ENCODE measurements around the gene NBPF1. TPM values are rescaled to one million over a fixed set of nuclear protein-coding genes. Genes with fewer than 3 reads are reported as not detected.

Gene NBPF1
- total and polyA plus RNA-seq, 2 donors (not counting 3 experiments of a cell fraction or from before 2014, with no cell fraction given): 23.0 to 58.4 TPM

DNA sequence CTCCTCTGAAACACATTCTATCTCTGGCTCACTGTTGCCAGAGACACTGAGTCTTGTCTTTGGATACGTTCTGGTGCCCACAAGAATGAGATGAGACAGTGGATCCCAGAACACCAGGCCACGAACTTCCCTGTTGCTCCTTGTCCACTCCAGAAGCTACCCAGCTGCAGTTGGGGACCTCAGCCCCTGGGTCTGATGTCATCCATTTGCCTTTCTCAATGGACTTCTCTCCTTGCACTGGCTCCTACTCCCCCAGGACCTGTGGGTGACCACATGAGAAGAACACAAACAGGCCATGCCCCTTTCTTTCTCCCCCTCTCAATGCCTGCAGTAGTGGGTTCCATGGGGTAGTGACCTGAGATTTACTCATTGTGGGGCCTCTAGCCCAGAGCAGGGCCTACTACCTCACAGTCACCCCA is 5.9 kb downstream of the NBPF1 start:
- H3K79me2 ChIP-seq (ENCODE audit: control insufficient read depth, insufficient read depth, low read length): peaks cover 4% of the 10 kb centered on the region
- no peak overlapping the region for H2AFZ ChIP-seq (ENCODE audit: low read depth, low read length)
- H3K36me3 ChIP-seq (ENCODE audit: control insufficient read depth in 2 of 2, extremely low read depth in 1 of 2, insufficient read depth in 2 of 2, low read length in 2 of 2): peaks cover 9 to 19% of the 10 kb centered on the region in 2 experiments
- H3K9me3 ChIP-seq (replicated peaks; ENCODE audit: control insufficient read depth, insufficient read depth, low read length): no peaks in the 10 kb centered on the region
- POLR2A ChIA-PET: no interaction called here
- H3K27me3 ChIP-seq (ENCODE audit: control insufficient read depth in 2 of 2, insufficient read depth in 2 of 2, low read length in 2 of 2): no peaks in the 10 kb centered on the region
- intact Hi-C loops (cut with micrococcal nuclease): no loop called here
- no peak overlapping the region for H3K4me3 ChIP-seq (replicated peaks in 1 of 3; ENCODE audit: insufficient read depth in 1 of 3, low read depth in 1 of 3, low read length in 3 of 3)
- peaks cover 5% of the 10 kb centered on the region for H3K4me1 ChIP-seq (ENCODE audit: control insufficient read depth, extremely low read depth, insufficient read depth, low read length)
- DNase-seq (ENCODE audit: low read depth, low spot score) (no peak), FAIRE-seq (no peak)
- no peak overlapping the region for H3K4me2 ChIP-seq (ENCODE audit: insufficient read depth, low read length)
- dilution Hi-C loops (cut with MboI; ENCODE audit: extremely low pct_ligation_motif_present, low sequenced_read_pairs): no loop called here
- TF ChIP-seq, protein P1, sequence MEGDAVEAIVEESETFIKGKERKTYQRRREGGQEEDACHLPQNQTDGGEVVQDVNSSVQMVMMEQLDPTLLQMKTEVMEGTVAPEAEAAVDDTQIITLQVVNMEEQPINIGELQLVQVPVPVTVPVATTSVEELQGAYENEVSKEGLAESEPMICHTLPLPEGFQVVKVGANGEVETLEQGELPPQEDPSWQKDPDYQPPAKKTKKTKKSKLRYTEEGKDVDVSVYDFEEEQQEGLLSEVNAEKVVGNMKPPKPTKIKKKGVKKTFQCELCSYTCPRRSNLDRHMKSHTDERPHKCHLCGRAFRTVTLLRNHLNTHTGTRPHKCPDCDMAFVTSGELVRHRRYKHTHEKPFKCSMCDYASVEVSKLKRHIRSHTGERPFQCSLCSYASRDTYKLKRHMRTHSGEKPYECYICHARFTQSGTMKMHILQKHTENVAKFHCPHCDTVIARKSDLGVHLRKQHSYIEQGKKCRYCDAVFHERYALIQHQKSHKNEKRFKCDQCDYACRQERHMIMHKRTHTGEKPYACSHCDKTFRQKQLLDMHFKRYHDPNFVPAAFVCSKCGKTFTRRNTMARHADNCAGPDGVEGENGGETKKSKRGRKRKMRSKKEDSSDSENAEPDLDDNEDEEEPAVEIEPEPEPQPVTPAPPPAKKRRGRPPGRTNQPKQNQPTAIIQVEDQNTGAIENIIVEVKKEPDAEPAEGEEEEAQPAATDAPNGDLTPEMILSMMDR (IDR thresholded peaks at IDR 0.05; ENCODE audit: extremely low read depth in 1 of 2, insufficient read depth in 1 of 2, low read depth in 1 of 2, low read length in 2 of 2): no peak
- no peak for TF ChIP-seq JUN (IDR thresholded peaks at IDR 0.05; ENCODE audit: borderline replicate concordance, insufficient read depth, insufficient read length, low read depth)
- TF ChIP-seq EZH2 (IDR thresholded peaks at IDR 0.05; ENCODE audit: borderline replicate concordance, low read depth, low read length, severe bottlenecking): no peak
- TF ChIP-seq POLR2AphosphoS5 (IDR thresholded peaks at IDR 0.05; ENCODE audit: insufficient read depth, low read depth, low read length): no peak
- TF ChIP-seq MYC (IDR thresholded peaks at IDR 0.05; ENCODE audit: low read depth, low read length): no peak
- no peak for TF ChIP-seq FOS (IDR thresholded peaks at IDR 0.05; ENCODE audit: borderline replicate concordance, insufficient read depth, low read length)
- no peak for TF ChIP-seq POLR2A (IDR thresholded peaks at IDR 0.05; ENCODE audit: low read depth, low read length)
- no peak for TF ChIP-seq GATA2 (IDR thresholded peaks at IDR 0.05; ENCODE audit: insufficient read depth, insufficient read length, low read depth, low read length)
- TF ChIP-seq, protein P2, sequence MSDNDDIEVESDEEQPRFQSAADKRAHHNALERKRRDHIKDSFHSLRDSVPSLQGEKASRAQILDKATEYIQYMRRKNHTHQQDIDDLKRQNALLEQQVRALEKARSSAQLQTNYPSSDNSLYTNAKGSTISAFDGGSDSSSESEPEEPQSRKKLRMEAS (IDR thresholded peaks at IDR 0.05; ENCODE audit: insufficient read depth, insufficient read length): no peak
- no peaks in the 10 kb centered on the region for H3K9me1 ChIP-seq (replicated peaks; ENCODE audit: control insufficient read depth, extremely low read depth, insufficient read depth, low read length)
- no peaks in the 10 kb centered on the region for H4K20me1 ChIP-seq (replicated peaks; ENCODE audit: control insufficient read depth, extremely low read depth, insufficient read depth, low read length)
- no TSS peak for BruUV-seq (replicated peaks)
- H3K9ac ChIP-seq (replicated peaks; ENCODE audit: extremely low read depth, insufficient read depth, low read length): no peak overlapping the region
- no peak overlapping the region for H3K27ac ChIP-seq (ENCODE audit: insufficient read depth, low read depth, low read length)
- CTCF ChIA-PET: interaction anchor here (2.8 kb wide), 1 partner anchor 13 kb away, joined by 35 read pairs; no protein-coding TSS in a partner anchor
